Progenitor cell of endocrine pancreas (in vitro differentiated cells): ENCODE results near the gene PPL. TPM values are rescaled to one million over a fixed set of nuclear protein-coding genes. Genes with fewer than 3 reads are reported as not detected.

Experiments used
- DNase-seq: peaks from one replicate; pipeline ENCODE4 v3.0.0; 2021; ENCODE audit warnings: low spot score; ENCODE audit not compliant: unreplicated experiment
- H3K27ac Mint-ChIP-seq: 2 replicates; pipeline ENCODE4 v1.8.0; 2021; ENCODE audit warnings: mild to moderate bottlenecking, moderate library complexity, mixed read lengths
- H3K27me3 Mint-ChIP-seq: 2 replicates; pipeline ENCODE4 v1.8.0; 2021; ENCODE audit warnings: mixed read lengths
- H3K36me3 Mint-ChIP-seq: 2 replicates; pipeline ENCODE4 v1.8.0; 2022; ENCODE audit warnings: mixed read lengths; ENCODE audit not compliant: insufficient read depth
- H3K4me1 Mint-ChIP-seq: 2 replicates; pipeline ENCODE4 v1.8.0; 2021; ENCODE audit warnings: low read depth, mixed read lengths
- H3K4me3 Mint-ChIP-seq: 2 replicates; pipeline ENCODE4 v1.8.0; 2021; ENCODE audit warnings: low read depth, mild to moderate bottlenecking, moderate library complexity, mixed read lengths
- H3K9me3 Mint-ChIP-seq: 2 replicates; pipeline ENCODE4 v1.8.0; 2021; ENCODE audit warnings: low read depth, mixed read lengths
- total RNA-seq: library from RNA; stranded (reverse); gene quantifications from 2 replicates; pipeline ENCODE4 v1.2.1, GENCODE V29; 2021
- TF ChIP-seq, protein P1 (sequence below): fragments of 200-600 bp; sonication (generic); IDR thresholded peaks from one replicate; pipeline ENCODE4 v1.5.0; 2021; ENCODE audit warnings: antibody characterized with exemption, mild to moderate bottlenecking; ENCODE audit not compliant: unreplicated experiment

PPL gene
- total RNA-seq, 1 donor from 2014 or later: 64.1 TPM

DNA sequence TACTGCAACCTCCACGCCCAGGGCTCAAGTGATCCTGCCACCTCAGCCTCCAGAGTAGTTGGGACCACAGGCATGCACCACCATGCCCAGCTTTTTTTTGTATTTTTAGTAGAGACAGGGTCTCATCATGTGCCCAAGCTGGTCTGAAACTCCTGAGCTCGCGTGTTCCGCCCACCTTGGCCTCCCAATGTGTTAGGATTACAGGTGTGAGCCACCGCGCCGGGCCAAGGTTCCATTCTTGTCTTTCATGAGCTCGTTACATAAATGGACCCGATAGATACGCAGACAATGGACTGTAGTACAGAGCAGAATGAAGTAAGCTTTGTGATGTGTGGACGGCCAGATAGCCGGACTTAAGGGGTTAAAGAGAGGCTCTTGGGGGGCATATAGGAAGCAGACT lies 70.4 kb downstream of the PPL start:
- TF ChIP-seq, protein P1, sequence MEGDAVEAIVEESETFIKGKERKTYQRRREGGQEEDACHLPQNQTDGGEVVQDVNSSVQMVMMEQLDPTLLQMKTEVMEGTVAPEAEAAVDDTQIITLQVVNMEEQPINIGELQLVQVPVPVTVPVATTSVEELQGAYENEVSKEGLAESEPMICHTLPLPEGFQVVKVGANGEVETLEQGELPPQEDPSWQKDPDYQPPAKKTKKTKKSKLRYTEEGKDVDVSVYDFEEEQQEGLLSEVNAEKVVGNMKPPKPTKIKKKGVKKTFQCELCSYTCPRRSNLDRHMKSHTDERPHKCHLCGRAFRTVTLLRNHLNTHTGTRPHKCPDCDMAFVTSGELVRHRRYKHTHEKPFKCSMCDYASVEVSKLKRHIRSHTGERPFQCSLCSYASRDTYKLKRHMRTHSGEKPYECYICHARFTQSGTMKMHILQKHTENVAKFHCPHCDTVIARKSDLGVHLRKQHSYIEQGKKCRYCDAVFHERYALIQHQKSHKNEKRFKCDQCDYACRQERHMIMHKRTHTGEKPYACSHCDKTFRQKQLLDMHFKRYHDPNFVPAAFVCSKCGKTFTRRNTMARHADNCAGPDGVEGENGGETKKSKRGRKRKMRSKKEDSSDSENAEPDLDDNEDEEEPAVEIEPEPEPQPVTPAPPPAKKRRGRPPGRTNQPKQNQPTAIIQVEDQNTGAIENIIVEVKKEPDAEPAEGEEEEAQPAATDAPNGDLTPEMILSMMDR: no peak
- peak overlapping the region; percentile 38 for H3K4me3 Mint-ChIP-seq
- no peak for DNase-seq
- no peaks in the 10 kb centered on the region for H3K27me3 Mint-ChIP-seq
- no peaks in the 10 kb centered on the region for H3K9me3 Mint-ChIP-seq
- H3K36me3 Mint-ChIP-seq: peaks cover 17% of the 10 kb centered on the region
- peaks cover 23% of the 10 kb centered on the region for H3K4me1 Mint-ChIP-seq
- peak overlapping the region; percentile 21 for H3K27ac Mint-ChIP-seq

DNA sequence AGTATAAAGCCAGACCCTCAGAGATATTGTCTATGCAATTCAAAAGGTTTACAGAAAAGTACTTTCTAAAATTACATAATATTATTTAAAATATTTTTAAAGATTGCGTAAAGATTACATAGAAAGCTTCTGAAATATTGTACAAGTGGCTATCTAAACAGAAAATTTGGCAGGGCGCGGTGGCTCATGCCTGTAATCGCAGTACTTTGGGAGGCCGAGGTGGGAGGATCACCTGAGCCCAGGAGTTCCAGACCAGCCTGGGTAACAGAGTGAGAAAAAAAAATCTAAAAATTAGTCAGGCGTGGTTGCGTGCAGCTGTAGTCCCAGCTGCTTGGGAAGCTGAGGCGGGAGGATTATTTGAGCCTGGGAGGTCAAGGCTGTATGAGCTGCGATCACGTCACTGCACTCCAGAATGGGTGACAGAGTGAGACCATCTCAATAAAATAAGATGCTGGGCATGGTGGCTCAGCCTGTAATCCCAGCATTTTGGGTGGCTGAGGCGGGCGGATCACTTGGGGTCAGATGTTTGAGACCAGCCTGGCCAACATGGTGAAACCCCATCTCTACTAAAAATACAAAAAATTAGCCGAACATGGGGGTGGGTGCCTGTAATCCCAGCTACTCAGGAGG lies 71.6 kb downstream of the PPL start:
- Mint-ChIP-seq H3K4me1 (peaks cover 23% of the 10 kb centered on the region), H3K36me3 (peaks cover 19% of the 10 kb centered on the region), H3K4me3 (no peak overlapping the region), H3K27ac (no peak overlapping the region), H3K27me3 (no peaks in the 10 kb centered on the region), H3K9me3 (no peaks in the 10 kb centered on the region)
- TF ChIP-seq, protein P1: no peak
- DNase-seq: no peak

DNA sequence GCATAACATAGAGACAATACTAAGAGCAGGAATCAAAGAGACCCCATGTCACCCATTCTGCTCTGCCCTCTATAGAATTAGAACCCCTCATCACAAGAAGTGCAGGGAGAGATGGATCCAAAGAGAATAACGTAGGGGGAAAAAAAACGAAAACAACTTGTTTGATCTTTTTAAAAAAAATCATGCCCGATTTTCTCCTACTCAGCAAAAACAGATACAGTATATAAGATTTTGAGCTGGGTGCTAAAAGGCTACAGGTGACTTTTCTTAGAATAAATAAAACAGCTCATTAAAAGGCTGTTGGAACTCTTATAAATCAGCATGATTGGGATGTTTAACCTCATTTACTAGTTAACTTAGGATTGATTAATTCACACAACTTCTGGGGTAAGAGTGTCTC lies 72.2 kb downstream of the PPL start:
- H3K36me3 Mint-ChIP-seq: peaks cover 18% of the 10 kb centered on the region
- TF ChIP-seq, protein P1: no peak
- H3K9me3 Mint-ChIP-seq: no peaks in the 10 kb centered on the region
- no peak for DNase-seq
- H3K4me1 Mint-ChIP-seq: peaks cover 23% of the 10 kb centered on the region
- H3K4me3 Mint-ChIP-seq: no peak overlapping the region
- no peak overlapping the region for H3K27ac Mint-ChIP-seq
- no peaks in the 10 kb centered on the region for H3K27me3 Mint-ChIP-seq

DNA sequence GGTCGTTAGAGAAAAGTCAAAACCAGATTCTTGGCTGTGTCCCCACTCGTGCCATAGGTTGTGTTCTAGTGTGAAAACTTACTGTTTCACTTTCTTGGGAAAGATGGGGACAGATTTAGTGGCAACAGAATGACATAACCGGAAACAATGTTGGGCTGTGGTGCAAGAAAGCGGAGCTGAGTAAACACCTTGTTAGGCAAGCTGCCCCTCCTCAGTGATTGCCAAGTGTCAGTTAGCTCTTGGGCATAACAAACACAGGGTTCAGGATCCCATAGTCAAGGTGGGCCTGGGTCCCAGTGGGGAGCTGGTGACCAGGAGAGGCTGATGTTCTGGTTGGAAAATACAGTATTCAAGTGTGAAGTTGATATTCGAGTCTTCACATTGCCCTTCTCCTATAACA lies 74.3 kb downstream of the PPL start:
- TF ChIP-seq, protein P1: no peak
- no peak overlapping the region for H3K27ac Mint-ChIP-seq
- H3K36me3 Mint-ChIP-seq: peaks cover 23% of the 10 kb centered on the region
- no peaks in the 10 kb centered on the region for H3K9me3 Mint-ChIP-seq
- no peaks in the 10 kb centered on the region for H3K27me3 Mint-ChIP-seq
- H3K4me1 Mint-ChIP-seq: peaks cover 10% of the 10 kb centered on the region
- no peak for DNase-seq
- no peak overlapping the region for H3K4me3 Mint-ChIP-seq

DNA sequence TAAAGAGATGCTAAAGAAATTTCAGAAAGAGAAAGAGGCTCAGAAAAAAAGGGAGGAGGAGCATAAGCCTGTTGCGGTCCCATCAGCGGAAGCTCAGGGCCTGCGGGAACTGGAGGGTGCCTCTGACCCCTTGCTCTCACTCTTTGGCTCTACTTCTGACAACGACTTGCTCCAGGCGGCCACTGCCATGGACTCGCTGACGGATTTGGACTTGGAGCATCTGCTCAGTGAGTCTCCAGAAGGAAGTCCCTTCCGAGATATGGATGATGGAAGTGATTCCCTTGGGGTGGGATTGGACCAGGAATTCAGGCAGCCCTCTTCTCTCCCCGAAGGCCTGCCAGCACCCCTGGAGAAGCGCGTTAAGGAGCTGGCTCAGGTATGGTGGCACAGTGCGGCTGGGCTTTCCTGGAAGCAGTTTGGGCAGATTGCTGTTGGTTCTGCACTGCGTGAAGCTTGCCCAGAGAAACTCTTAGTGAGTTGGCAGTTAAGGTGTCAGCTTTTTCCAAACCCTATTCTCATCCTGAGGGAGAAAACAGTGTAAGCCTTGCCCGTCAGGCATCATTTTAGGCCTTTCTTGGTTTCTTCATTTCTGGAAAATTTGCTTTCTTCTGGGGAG lies 76.1 kb downstream of the PPL start:
- no peaks in the 10 kb centered on the region for H3K9me3 Mint-ChIP-seq
- H3K36me3 Mint-ChIP-seq: peaks cover 22% of the 10 kb centered on the region
- TF ChIP-seq, protein P1: no peak
- no peaks in the 10 kb centered on the region for H3K4me1 Mint-ChIP-seq
- H3K27me3 Mint-ChIP-seq: no peaks in the 10 kb centered on the region
- no peak for DNase-seq
- H3K4me3 Mint-ChIP-seq: no peak overlapping the region
- no peak overlapping the region for H3K27ac Mint-ChIP-seq
